Osteoblast (primary cell): ENCODE results near the gene SUOX. TPM values are rescaled to one million over a fixed set of nuclear protein-coding genes. Genes with fewer than 3 reads are reported as not detected.
"Not testable (repeated sequence)": the region's sequence is repeated elsewhere in the genome, so short reads cannot be mapped to it uniquely, and the experiment has no call there.

Source experiments
- DNase-seq: peaks from one replicate; pipeline ENCODE4 v3.0.0; 2011; ENCODE audit warnings: low spot score, mixed read lengths; ENCODE audit not compliant: insufficient read length; ENCODE audit errors: missing footprints
- H2AFZ ChIP-seq: 2 replicates; pipeline ENCODE4 v1.6.0; 2011; ENCODE audit warnings: mild to moderate bottlenecking, low read length
- H3K27ac ChIP-seq: 2 replicates; pipeline ENCODE4 v1.5.1; 2011; ENCODE audit warnings: mild to moderate bottlenecking, low read depth, low read length, moderate library complexity
- H3K27me3 ChIP-seq: 2 replicates; pipeline ENCODE4 v1.6.0; 2012; ENCODE audit warnings: mild to moderate bottlenecking, control low read depth, inconsistent platforms, low read length, moderate library complexity; ENCODE audit not compliant: insufficient read depth
- H3K36me3 ChIP-seq: 2 replicates; pipeline ENCODE4 v1.5.1; 2011; ENCODE audit warnings: mild to moderate bottlenecking, low read length, control low read depth, moderate library complexity; ENCODE audit not compliant: insufficient read depth
- H3K4me1 ChIP-seq: 2 replicates; pipeline ENCODE4 v1.5.1; 2011; ENCODE audit warnings: mild to moderate bottlenecking, low read length, control low read depth, moderate library complexity; ENCODE audit not compliant: insufficient read depth
- H3K4me2 ChIP-seq: 2 replicates; pipeline ENCODE4 v1.6.0; 2011; ENCODE audit warnings: mild to moderate bottlenecking, low read length; ENCODE audit not compliant: insufficient read depth
- H3K4me3 ChIP-seq: fragments of 200-600 bp; sonication (generic); 3 replicates; pipeline ENCODE4 v1.5.1; 2012; ENCODE audit warnings: mild to moderate bottlenecking, low read length, inconsistent platforms; ENCODE audit not compliant: insufficient read depth
- H3K79me2 ChIP-seq: 2 replicates; pipeline ENCODE4 v1.6.0; 2012; ENCODE audit warnings: mild to moderate bottlenecking, low read length, control low read depth, inconsistent platforms; ENCODE audit not compliant: insufficient read depth
- H3K9me3 ChIP-seq: 2 replicates; pipeline ENCODE4 v1.5.1; 2011; ENCODE audit warnings: low read depth, low read length, control low read depth
- H4K20me1 ChIP-seq: 2 replicates; pipeline ENCODE4 v1.6.0; 2012; ENCODE audit warnings: mild to moderate bottlenecking, low read length, control low read depth; ENCODE audit not compliant: insufficient read depth
- CTCF ChIP-seq: IDR thresholded peaks from 2 replicates; pipeline ENCODE4 v1.5.1; 2011; ENCODE audit warnings: mild to moderate bottlenecking, low read depth, low read length, moderate library complexity; ENCODE audit errors: extremely low read depth
- total RNA-seq: library from RNA; depleted of rRNA; stranded (reverse); fragments of >200 nt; gene quantifications from 2 replicates; pipeline ENCODE4 v1.2.3, GENCODE V29; 2012

Gene SUOX
- total RNA-seq, 1 donor = 12.3 TPM

DNA sequence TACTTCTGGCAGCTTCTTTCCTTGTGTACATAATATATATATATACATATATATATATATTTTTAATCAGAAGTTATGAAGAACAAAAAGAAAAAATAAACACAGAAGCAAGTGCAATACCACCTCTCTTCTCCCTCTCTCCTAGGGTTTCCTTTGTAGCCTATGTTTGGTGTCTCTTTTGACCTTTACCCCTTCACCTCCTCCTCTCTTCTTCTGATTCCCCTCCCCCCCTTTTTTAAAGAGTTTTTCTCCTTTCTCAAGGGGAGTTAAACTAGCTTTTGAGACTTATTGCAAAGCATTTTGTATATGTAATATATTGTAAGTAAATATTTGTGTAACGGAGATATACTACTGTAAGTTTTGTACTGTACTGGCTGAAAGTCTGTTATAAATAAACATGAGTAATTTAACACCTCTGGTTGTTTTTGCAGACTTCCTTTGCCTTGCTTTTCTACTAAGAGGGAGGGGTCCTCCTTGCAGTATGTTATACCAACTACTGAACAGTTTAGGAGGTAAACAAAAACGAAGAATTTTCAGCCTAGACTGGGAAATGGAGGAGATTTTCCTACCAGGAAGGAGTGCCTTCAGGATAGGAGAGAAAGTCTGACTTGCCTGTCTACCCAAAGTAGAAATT, 41.1 kb downstream of the SUOX start:
- Histone ChIP-seq H3K9me3 (no peaks in the 10 kb centered on the region), H3K79me2 (peaks cover 13% of the 10 kb centered on the region), H3K36me3 (peaks cover 10% of the 10 kb centered on the region), H2AFZ (no peak overlapping the region), H3K4me3 (no peak overlapping the region), H3K4me2 (no peak overlapping the region), H4K20me1 (peaks cover 12% of the 10 kb centered on the region), H3K27ac (no peak overlapping the region), H3K4me1 (peaks cover 11% of the 10 kb centered on the region), H3K27me3 (no peaks in the 10 kb centered on the region)
- DNase-seq = peak; percentile 46
- TF ChIP-seq CTCF = no peak

- no peak overlapping the region for H3K4me2 ChIP-seq
- H3K9me3 ChIP-seq = no peaks in the 10 kb centered on the region
- H2AFZ ChIP-seq = no peak overlapping the region
- no peaks in the 10 kb centered on the region for H3K27me3 ChIP-seq
- no peak for TF ChIP-seq CTCF
- H3K4me1 ChIP-seq = peaks cover 15% of the 10 kb centered on the region
- H3K36me3 ChIP-seq = peaks cover 27% of the 10 kb centered on the region
- DNase-seq = no peak
- no peak overlapping the region for H3K4me3 ChIP-seq
- peaks cover 21% of the 10 kb centered on the region for H3K79me2 ChIP-seq
- no peak overlapping the region for H3K27ac ChIP-seq
- peaks cover 19% of the 10 kb centered on the region for H4K20me1 ChIP-seq
Measured at GRCh38 chr12:56040151-56040550, 43.1 kb downstream of the SUOX start.

DNA sequence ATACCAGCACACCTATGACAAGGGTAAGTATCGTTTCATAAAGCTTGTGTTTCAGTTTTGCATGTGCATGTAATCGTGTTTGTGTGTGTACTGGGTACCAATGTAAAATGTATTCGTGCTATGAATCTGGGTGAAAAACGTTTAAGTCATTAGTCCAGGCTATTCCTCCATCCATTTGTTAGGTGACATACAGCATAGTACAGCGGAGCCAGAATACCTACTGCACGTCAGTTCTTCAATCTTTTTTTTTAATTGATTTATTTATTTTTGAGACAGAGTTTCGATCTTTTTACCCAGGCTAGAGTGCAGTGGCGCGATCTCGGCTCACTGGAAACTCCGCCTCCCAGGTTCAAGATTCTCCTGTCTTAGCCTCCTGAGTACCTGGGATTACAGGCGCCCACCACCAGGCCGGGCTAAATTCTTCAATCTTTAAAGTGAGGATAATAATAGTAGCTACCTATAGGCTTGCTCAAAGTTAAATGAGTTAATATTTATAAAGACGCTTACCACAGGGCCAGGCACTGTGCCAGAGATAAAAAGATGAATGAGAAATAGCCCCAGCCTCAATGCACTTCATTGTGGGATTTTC, 44.0 kb downstream of the SUOX start:
- peak overlapping the region; percentile 95 for H3K4me3 ChIP-seq
- peaks cover 16% of the 10 kb centered on the region for H3K4me1 ChIP-seq
- peak overlapping the region; percentile 80 for H3K4me2 ChIP-seq
- H3K27me3 ChIP-seq = no peaks in the 10 kb centered on the region
- no peak for DNase-seq
- peaks cover 21% of the 10 kb centered on the region for H3K79me2 ChIP-seq
- H3K36me3 ChIP-seq = peaks cover 36% of the 10 kb centered on the region
- TF ChIP-seq CTCF = no peak
- peak overlapping the region; percentile 73 for H2AFZ ChIP-seq
- H3K9me3 ChIP-seq = no peaks in the 10 kb centered on the region
- peak overlapping the region; percentile 38 for H3K27ac ChIP-seq
- H4K20me1 ChIP-seq = peaks cover 19% of the 10 kb centered on the region

DNA sequence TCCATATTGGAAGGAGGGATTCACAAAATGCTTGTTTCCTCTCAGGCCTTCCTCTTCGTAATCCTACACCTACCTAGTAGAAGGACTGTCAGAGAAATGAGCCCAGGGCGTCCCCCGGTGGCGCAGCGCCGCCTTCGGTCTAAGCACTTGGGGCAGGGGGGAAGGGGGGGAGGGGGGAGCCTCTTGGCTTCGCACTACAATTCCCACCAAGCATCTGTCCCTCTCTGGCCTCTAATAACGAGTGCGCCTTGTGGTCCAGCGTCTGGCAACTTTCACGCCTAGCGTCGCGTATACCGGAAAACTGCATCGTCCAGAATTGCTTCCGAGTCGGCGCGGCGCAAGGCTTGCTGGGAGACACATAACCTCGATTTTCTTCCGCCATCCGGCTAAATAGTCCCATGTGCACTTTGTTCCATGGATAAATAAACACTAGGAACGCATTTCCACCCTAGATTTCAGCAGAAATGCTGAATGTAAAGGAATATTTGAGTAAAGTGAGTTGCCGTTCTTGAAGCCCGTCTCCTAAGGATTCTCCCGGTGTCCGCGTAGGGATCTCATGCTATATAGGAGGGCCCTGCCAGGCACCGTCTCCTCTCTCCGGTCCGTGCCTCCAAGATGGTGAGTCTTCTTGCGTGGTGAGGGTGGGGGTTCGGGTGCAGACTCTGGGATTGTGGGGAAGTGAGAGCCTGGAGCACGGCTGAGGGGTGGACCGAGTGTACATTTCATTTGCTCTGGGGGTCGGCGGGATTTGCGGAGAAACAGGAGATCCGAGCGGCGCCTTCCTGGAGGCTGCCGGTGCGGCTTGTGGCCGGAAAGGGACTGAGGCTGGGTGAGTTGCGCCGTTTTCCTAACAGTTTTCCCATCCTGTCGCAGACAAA, 44.7 kb downstream of the SUOX start, which contains the start of gene RPS26:
Gene RPS26 (plus strand): TSS at position 367 of the 878 bp plus-strand sequence. CDS start 249 bp downstream, at position 616.
- peaks cover 19% of the 10 kb centered on the region for H4K20me1 ChIP-seq
- peak; percentile 93 for DNase-seq
- TF ChIP-seq CTCF = peak; percentile 26

GRCh38 chr12:56042430-56042813, 45.3 kb downstream of the SUOX start:
- Histone ChIP-seq H3K4me1 (peaks cover 24% of the 10 kb centered on the region), H3K27ac (peak overlapping the region; percentile 90), H4K20me1 (peaks cover 19% of the 10 kb centered on the region), H3K4me2 (peak overlapping the region; percentile 80), H3K4me3 (peak overlapping the region; percentile 95), H3K79me2 (peaks cover 21% of the 10 kb centered on the region), H3K36me3 (peaks cover 37% of the 10 kb centered on the region)
- H3K9me3 ChIP-seq, DNase-seq, H2AFZ ChIP-seq, H3K27me3 ChIP-seq: not testable (repeated sequence)

More for the DNA sequence above, 44.7 kb downstream of the SUOX start, which contains the start of gene RPS26:
- Histone ChIP-seq H3K36me3 (peaks cover 37% of the 10 kb centered on the region), H3K4me2 (peak within 1 kb of the TSS; percentile 80), H3K4me1 (peaks cover 23% of the 10 kb centered on the region), H2AFZ (peak within 1 kb of the TSS; percentile 88), H3K27me3 (no peaks in the 10 kb centered on the region), H3K4me3 (peak within 1 kb of the TSS; percentile 95), H3K79me2 (peaks cover 21% of the 10 kb centered on the region), H3K27ac (peak within 1 kb of the TSS; percentile 90), H3K9me3 (no peaks in the 10 kb centered on the region)
